Fibroblast of lung (primary cell): ENCODE results near the gene MSANTD2. TPM values are rescaled to one million over a fixed set of nuclear protein-coding genes. Genes with fewer than 3 reads are reported as not detected.
A peak's percentile ranks its signal among the peaks of the same experiment; 100 is the strongest.

Experiments
- DNase-seq, 2 donors: peaks; one replicate each; pipeline versions ENCODE4 v3.0.0 to v3.0.0-alpha.2; 2010; ENCODE audit warnings: low read depth in 2 of 2
- H2AFZ ChIP-seq: 2 replicates; pipeline ENCODE4 v1.5.1; 2012; ENCODE audit warnings: low read length, control low read depth, inconsistent platforms
- H3K27ac ChIP-seq: 2 replicates; pipeline ENCODE4 v1.5.1; 2011; ENCODE audit warnings: low read length, control low read depth; ENCODE audit not compliant: insufficient read depth
- H3K27me3 ChIP-seq: 2 replicates; pipeline ENCODE4 v1.5.1; 2011; ENCODE audit warnings: mild to moderate bottlenecking, low read length; ENCODE audit not compliant: control insufficient read depth, insufficient read depth
- H3K36me3 ChIP-seq: 2 replicates; pipeline ENCODE4 v1.5.1; 2011; ENCODE audit warnings: low read length; ENCODE audit not compliant: control insufficient read depth, insufficient read depth
- H3K4me1 ChIP-seq: 2 replicates; pipeline ENCODE4 v1.5.1; 2011; ENCODE audit warnings: low read length; ENCODE audit not compliant: control insufficient read depth, insufficient read depth; ENCODE audit errors: extremely low read depth
- H3K4me2 ChIP-seq: 2 replicates; pipeline ENCODE4 v1.5.1; 2011; ENCODE audit warnings: low read length, control low read depth; ENCODE audit not compliant: insufficient read depth; ENCODE audit errors: extremely low read depth
- H3K4me3 ChIP-seq, 4 experiments: fragments of 200-600 bp in 1 of 4; sonication (generic) in 1 of 4; replicated peaks in 1 of 4; 2 replicates each; pipeline ENCODE4 v1.5.1; 2011 to 2016; ENCODE audit warnings: low read length in 4 of 4, low read depth in 3 of 4, mild to moderate bottlenecking in 3 of 4, control low read depth in 2 of 4, inconsistent platforms in 1 of 4, mixed read lengths in 1 of 4; ENCODE audit not compliant: insufficient read depth in 1 of 4; ENCODE audit errors: control extremely low read depth in 1 of 4
- H3K79me2 ChIP-seq: 2 replicates; pipeline ENCODE4 v1.5.1; 2012; ENCODE audit warnings: mild to moderate bottlenecking, low read length, inconsistent platforms; ENCODE audit not compliant: control insufficient read depth, insufficient read depth
- H3K9ac ChIP-seq: 2 replicates; pipeline ENCODE4 v1.5.1; 2011; ENCODE audit warnings: mild to moderate bottlenecking, low read length, control low read depth; ENCODE audit not compliant: insufficient read depth
- H3K9me3 ChIP-seq: 2 replicates; pipeline ENCODE4 v1.5.1; 2012; ENCODE audit warnings: low read depth, low read length; ENCODE audit not compliant: control insufficient read depth, insufficient read depth
- H4K20me1 ChIP-seq: 2 replicates; pipeline ENCODE4 v1.5.1; 2011; ENCODE audit warnings: low read length; ENCODE audit not compliant: control insufficient read depth, insufficient read depth; ENCODE audit errors: extremely low read depth
- CTCF ChIP-seq, 2 donors: IDR thresholded peaks in 1 of 2; conservative IDR thresholded peaks in 1 of 2; 1 replicate in 1 of 2; 2 replicates in 1 of 2; pipeline ENCODE4 v1.5.1; 2011 to 2012; ENCODE audit warnings: low read length in 2 of 2, control low read depth in 1 of 2, inconsistent platforms in 1 of 2, low read depth in 1 of 2, mild to moderate bottlenecking in 1 of 2
- EZH2 ChIP-seq: IDR thresholded peaks from 2 replicates; pipeline ENCODE4 v1.5.1; 2012; ENCODE audit warnings: low read length, control low read depth, mild to moderate bottlenecking; ENCODE audit errors: missing control alignments
- polyA plus RNA-seq, 2 donors: library from polyadenylated mRNA; depleted of rRNA in 1 of 2; stranded (reverse) in 1 of 2; unstranded in 1 of 2; fragments of >200 nt; gene quantifications; 2 replicates each; pipeline ENCODE4 v1.2.1, GENCODE V29; 2011 to 2012; ENCODE audit warnings: missing spikeins in 1 of 2
- total RNA-seq: library from RNA; depleted of rRNA; stranded (reverse); fragments of >200 nt; gene quantifications from 2 replicates; pipeline ENCODE4 v1.2.1, GENCODE V29; 2014

The MSANTD2 gene
- total and polyA plus RNA-seq, 2 donors (not counting 1 experiment from before 2014, with no cell fraction given): 6.3 to 6.6 TPM

GRCh38 chr11:124831897-124832296, 31.7 kb upstream of the MSANTD2 start:
- H3K36me3 ChIP-seq: no peaks in the 10 kb centered on the region
- peaks cover 3% of the 10 kb centered on the region for H3K4me1 ChIP-seq
- no peak overlapping the region for H3K4me2 ChIP-seq
- peaks cover 4% of the 10 kb centered on the region for H3K27me3 ChIP-seq
- H3K4me3 ChIP-seq: no peak overlapping the region
- H3K79me2 ChIP-seq: no peaks in the 10 kb centered on the region
- H3K27ac ChIP-seq: no peak overlapping the region
- TF ChIP-seq CTCF (conservative IDR thresholded peaks at IDR 0.05 in 1 of 2, IDR thresholded peaks at IDR 0.05 in 1 of 2; ENCODE audit: low read depth in 1 of 2, low read length in 2 of 2) (no peak), EZH2 (no peak)
- H2AFZ ChIP-seq: no peak overlapping the region
- H4K20me1 ChIP-seq: no peaks in the 10 kb centered on the region
- no peaks in the 10 kb centered on the region for H3K9me3 ChIP-seq
- no peak for DNase-seq
- H3K9ac ChIP-seq: no peak overlapping the region

DNA sequence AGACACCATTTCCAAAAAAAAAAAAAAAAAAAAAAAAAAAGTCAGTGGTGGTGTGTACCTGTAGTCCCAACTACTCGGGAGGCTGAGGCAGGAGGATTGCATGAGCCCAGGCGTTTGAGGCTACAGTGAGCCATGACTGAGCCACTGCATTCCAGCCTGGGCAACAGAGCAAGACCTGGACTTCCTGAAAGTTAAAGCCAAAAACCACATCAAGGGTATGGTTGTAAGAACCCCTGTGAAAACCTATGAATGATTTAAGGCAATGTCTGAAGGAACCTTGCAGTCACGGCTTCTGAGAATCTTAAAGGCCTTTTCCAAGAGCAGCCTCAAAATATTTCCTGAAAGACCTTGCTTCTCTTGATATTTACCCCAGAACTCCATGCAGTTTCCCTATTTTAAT, 30.5 kb upstream of the MSANTD2 start:
- Histone ChIP-seq H3K4me1 (no peaks in the 10 kb centered on the region), H3K9me3 (no peaks in the 10 kb centered on the region), H3K4me2 (no peak overlapping the region), H4K20me1 (no peaks in the 10 kb centered on the region), H2AFZ (no peak overlapping the region), H3K79me2 (no peaks in the 10 kb centered on the region), H3K27me3 (peaks cover 4% of the 10 kb centered on the region), H3K36me3 (no peaks in the 10 kb centered on the region), H3K27ac (no peak overlapping the region), H3K9ac (no peak overlapping the region), H3K4me3 (no peak overlapping the region)
- DNase-seq: no peak
- TF ChIP-seq CTCF (conservative IDR thresholded peaks at IDR 0.05 in 1 of 2, IDR thresholded peaks at IDR 0.05 in 1 of 2; ENCODE audit: low read depth in 1 of 2, low read length in 2 of 2) (no peak), EZH2 (no peak)

- Histone ChIP-seq H3K27me3 (peaks cover 4% of the 10 kb centered on the region), H3K4me2 (no peak overlapping the region), H3K9me3 (no peaks in the 10 kb centered on the region), H3K79me2 (no peaks in the 10 kb centered on the region), H3K4me1 (no peaks in the 10 kb centered on the region), H4K20me1 (no peaks in the 10 kb centered on the region), H3K27ac (no peak overlapping the region), H2AFZ (no peak overlapping the region), H3K9ac (no peak overlapping the region), H3K36me3 (no peaks in the 10 kb centered on the region), H3K4me3 (no peak overlapping the region)
- DNase-seq: peak; percentile 30 to 52
- TF ChIP-seq CTCF (conservative IDR thresholded peaks at IDR 0.05 in 1 of 2, IDR thresholded peaks at IDR 0.05 in 1 of 2; ENCODE audit: low read depth in 1 of 2, low read length in 2 of 2): no peak
- no peak for TF ChIP-seq EZH2
Measured at GRCh38 chr11:124829986-124830385, 29.8 kb upstream of the MSANTD2 start.
